T-helper 17 cell (primary cell): Measurements from ENCODE around the gene PLEKHH1. TPM values are rescaled to one million over a fixed set of nuclear protein-coding genes. Genes with fewer than 3 reads are reported as not detected.
"Not testable (repeated sequence)": the region's sequence is repeated elsewhere in the genome, so short reads cannot be mapped to it uniquely, and the experiment has no call there.

Experiments used
- ATAC-seq: fragments of 150-1000 bp; cut with Tn5 transposase; 2 replicates; pipeline ENCODE4 v1.10.0; 2021; ENCODE audit warnings: mild to moderate bottlenecking, moderate library complexity
- DNase-seq, 3 donors: peaks; one replicate each; pipeline versions ENCODE4 v3.0.0 to v3.0.0-alpha.2; 2020 to 2021
- H3K9me3 ChIP-seq: one replicate; pipeline ENCODE4 v1.7.0; 2013; ENCODE audit warnings: low read length, mild to moderate bottlenecking; ENCODE audit not compliant: control insufficient read depth, poor library complexity, severe bottlenecking
- H3K27ac Mint-ChIP-seq: one replicate; pipeline ENCODE4 v1.8.0; 2022; ENCODE audit warnings: mild to moderate bottlenecking, moderate library complexity, mixed read lengths
- H3K27me3 Mint-ChIP-seq: one replicate; pipeline ENCODE4 v1.8.0; 2022; ENCODE audit warnings: mixed read lengths
- H3K36me3 Mint-ChIP-seq: one replicate; pipeline ENCODE4 v1.8.0; 2022; ENCODE audit warnings: low read depth, mixed read lengths
- H3K4me1 Mint-ChIP-seq: one replicate; pipeline ENCODE4 v1.8.0; 2022; ENCODE audit warnings: mild to moderate bottlenecking, mixed read lengths
- H3K4me3 Mint-ChIP-seq: one replicate; pipeline ENCODE4 v1.8.0; 2022; ENCODE audit warnings: mild to moderate bottlenecking, moderate library complexity, mixed read lengths
- total RNA-seq, 4 donors: library from RNA in 2 of 4; stranded (reverse) in 2 of 4; gene quantifications; one replicate each; pipeline ENCODE4 v1.2.3 and lab custom pipeline; 2022 to 2026

Gene PLEKHH1
- total RNA-seq, 2 donors from 2014 or later: 0.12 TPM; not detected in 1

- no peaks in the 10 kb centered on the region for H3K36me3 Mint-ChIP-seq
- no peaks in the 10 kb centered on the region for H3K9me3 ChIP-seq
- DNase-seq: no peak
- H3K4me3 Mint-ChIP-seq: no peak overlapping the region
- no peak overlapping the region for H3K27ac Mint-ChIP-seq
- H3K4me1 Mint-ChIP-seq: peaks cover 4% of the 10 kb centered on the region
- no peak for ATAC-seq
- peaks cover 6% of the 10 kb centered on the region for H3K27me3 Mint-ChIP-seq
Observed at GRCh38 chr14:67577181-67577808, 44.2 kb downstream of the PLEKHH1 start.

- no peak for DNase-seq
- H3K27me3 Mint-ChIP-seq: peaks cover under 1% of the 10 kb centered on the region
- no peaks in the 10 kb centered on the region for H3K9me3 ChIP-seq
- no peaks in the 10 kb centered on the region for H3K4me1 Mint-ChIP-seq
- ATAC-seq: no peak
- H3K4me3 Mint-ChIP-seq: no peak overlapping the region
- no peaks in the 10 kb centered on the region for H3K36me3 Mint-ChIP-seq
- no peak overlapping the region for H3K27ac Mint-ChIP-seq
Observed at GRCh38 chr14:67577909-67578749, 45.0 kb downstream of the PLEKHH1 start.

DNA sequence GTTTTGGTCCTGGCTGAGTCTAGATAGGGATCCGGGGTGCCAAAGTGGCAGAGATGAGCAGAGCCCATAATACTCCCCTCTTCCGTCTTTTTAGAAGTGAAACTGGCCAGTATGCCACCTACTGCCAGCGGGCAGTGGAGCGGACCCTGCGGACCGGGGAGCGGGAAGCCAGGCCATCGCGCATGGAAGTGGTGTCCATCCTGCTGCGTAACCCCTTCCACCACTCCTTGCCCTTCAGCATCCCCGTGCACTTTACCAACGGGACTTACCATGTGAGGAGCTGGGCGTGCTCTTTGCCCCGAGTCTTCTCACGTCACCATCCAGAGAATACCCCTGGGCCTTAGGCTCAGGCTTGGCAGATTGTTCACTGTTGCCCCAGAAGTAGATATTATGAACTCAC is 46.0 kb downstream of the PLEKHH1 start:
- H3K9me3 ChIP-seq: no peaks in the 10 kb centered on the region
- no peak for DNase-seq
- H3K27ac Mint-ChIP-seq: no peak overlapping the region
- ATAC-seq: no peak
- no peaks in the 10 kb centered on the region for H3K4me1 Mint-ChIP-seq
- no peaks in the 10 kb centered on the region for H3K36me3 Mint-ChIP-seq
- H3K27me3 Mint-ChIP-seq: no peaks in the 10 kb centered on the region
- no peak overlapping the region for H3K4me3 Mint-ChIP-seq

GRCh38 chr14:67579636-67580035 is 46.5 kb downstream of the PLEKHH1 start:
- no peaks in the 10 kb centered on the region for H3K9me3 ChIP-seq
- Mint-ChIP-seq H3K36me3 (no peaks in the 10 kb centered on the region), H3K4me1 (no peaks in the 10 kb centered on the region), H3K4me3 (no peak overlapping the region), H3K27ac (no peak overlapping the region), H3K27me3 (no peaks in the 10 kb centered on the region)
- no peak for ATAC-seq
- DNase-seq: no peak

- Mint-ChIP-seq H3K27ac (peak overlapping the region; percentile 67), H3K4me3 (no peak overlapping the region), H3K27me3 (no peaks in the 10 kb centered on the region), H3K4me1 (no peaks in the 10 kb centered on the region), H3K36me3 (no peaks in the 10 kb centered on the region)
- DNase-seq: no peak
- no peaks in the 10 kb centered on the region for H3K9me3 ChIP-seq
- no peak for ATAC-seq
Observed at GRCh38 chr14:67580336-67581171, 47.5 kb downstream of the PLEKHH1 start.

GRCh38 chr14:67581643-67582042 is 48.6 kb downstream of the PLEKHH1 start:
- Mint-ChIP-seq H3K4me3 (no peak overlapping the region), H3K27me3 (no peaks in the 10 kb centered on the region), H3K27ac (no peak overlapping the region), H3K4me1 (peaks cover 4% of the 10 kb centered on the region), H3K36me3 (no peaks in the 10 kb centered on the region)
- DNase-seq: no peak
- ATAC-seq: no peak
- no peaks in the 10 kb centered on the region for H3K9me3 ChIP-seq

- H3K27ac Mint-ChIP-seq: no peak overlapping the region
- no peaks in the 10 kb centered on the region for H3K36me3 Mint-ChIP-seq
- ATAC-seq (no peak), DNase-seq (no peak)
- H3K27me3 Mint-ChIP-seq: no peaks in the 10 kb centered on the region
- H3K4me1 Mint-ChIP-seq: peaks cover 4% of the 10 kb centered on the region
- no peak overlapping the region for H3K4me3 Mint-ChIP-seq
- no peaks in the 10 kb centered on the region for H3K9me3 ChIP-seq
Observed at GRCh38 chr14:67582061-67582460, 49.0 kb downstream of the PLEKHH1 start.

GRCh38 chr14:67583711-67584644 is 50.9 kb downstream of the PLEKHH1 start:
- no peak overlapping the region for H3K27ac Mint-ChIP-seq
- H3K4me1 Mint-ChIP-seq: peaks cover 4% of the 10 kb centered on the region
- H3K36me3 Mint-ChIP-seq: no peaks in the 10 kb centered on the region
- DNase-seq: no peak
- H3K4me3 Mint-ChIP-seq: no peak overlapping the region
- H3K27me3 Mint-ChIP-seq: no peaks in the 10 kb centered on the region
- peak; percentile 72 for ATAC-seq
- no peaks in the 10 kb centered on the region for H3K9me3 ChIP-seq

DNA sequence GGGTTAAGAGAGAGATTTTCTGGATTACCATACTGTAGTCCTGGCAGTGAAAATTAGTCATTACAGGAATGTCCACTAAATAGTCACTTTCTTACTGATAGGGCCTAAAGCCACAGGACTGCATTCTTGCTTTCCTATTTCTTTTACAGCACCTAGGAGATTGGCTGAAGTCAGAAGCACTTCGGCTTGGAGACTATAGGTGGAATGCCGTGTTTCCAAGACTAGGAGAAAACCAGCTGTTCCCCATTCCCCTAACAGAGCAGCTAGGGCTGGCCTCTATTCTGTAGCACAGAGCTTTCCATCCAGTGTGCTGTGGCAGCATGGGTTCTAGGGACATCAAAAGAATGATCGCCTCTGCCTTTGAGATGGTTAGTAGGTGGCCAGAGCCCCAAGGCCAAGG is 51.9 kb downstream of the PLEKHH1 start:
- ATAC-seq (no peak), DNase-seq (no peak)
- Mint-ChIP-seq H3K27me3 (no peaks in the 10 kb centered on the region), H3K27ac (no peak overlapping the region), H3K36me3 (no peaks in the 10 kb centered on the region), H3K4me1 (peaks cover 5% of the 10 kb centered on the region), H3K4me3 (no peak overlapping the region)
- H3K9me3 ChIP-seq: no peaks in the 10 kb centered on the region

- Mint-ChIP-seq H3K27ac (peak overlapping the region; percentile 82), H3K27me3 (no peaks in the 10 kb centered on the region), H3K36me3 (no peaks in the 10 kb centered on the region), H3K4me3 (no peak overlapping the region), H3K4me1 (peaks cover 5% of the 10 kb centered on the region)
- no peaks in the 10 kb centered on the region for H3K9me3 ChIP-seq
- DNase-seq (no peak), ATAC-seq (no peak)
Observed at GRCh38 chr14:67586369-67586768, 53.3 kb downstream of the PLEKHH1 start.

DNA sequence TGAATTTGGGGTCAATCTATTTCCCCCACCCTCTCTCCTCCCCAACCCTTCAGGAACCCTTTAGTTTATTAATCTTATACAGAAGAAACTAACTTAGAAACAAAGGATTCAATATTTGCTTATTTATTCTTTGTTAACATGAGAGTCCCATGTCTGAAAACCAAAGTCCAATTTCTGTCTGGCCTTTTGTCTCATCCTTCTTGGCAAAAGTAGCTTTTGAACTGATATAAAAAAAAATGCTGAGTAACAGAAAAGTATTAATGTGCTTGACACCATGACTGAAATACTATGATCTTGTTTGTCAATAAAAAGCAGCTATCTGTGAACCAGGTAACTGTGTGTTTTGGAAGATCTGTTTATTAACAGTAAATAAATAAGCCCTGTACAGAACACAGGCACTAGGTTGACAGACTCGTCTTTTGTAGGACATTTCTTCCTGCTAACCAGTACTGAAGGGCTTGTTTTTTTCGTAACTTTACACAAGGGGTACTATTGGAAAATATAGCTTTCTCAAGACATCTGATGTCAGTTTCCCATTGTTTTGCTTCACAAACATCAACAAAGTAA is 56.2 kb downstream of the PLEKHH1 start:
- Mint-ChIP-seq H3K4me1 (peaks cover 5% of the 10 kb centered on the region), H3K4me3 (no peak overlapping the region), H3K27me3 (no peaks in the 10 kb centered on the region), H3K36me3 (no peaks in the 10 kb centered on the region), H3K27ac (no peak overlapping the region)
- DNase-seq (no peak), ATAC-seq (no peak)
- no peaks in the 10 kb centered on the region for H3K9me3 ChIP-seq

- not testable (repeated sequence) for H3K4me3 Mint-ChIP-seq, H3K27ac Mint-ChIP-seq, H3K9me3 ChIP-seq, DNase-seq, ATAC-seq, H3K27me3 Mint-ChIP-seq, H3K36me3 Mint-ChIP-seq
- peaks cover 21% of the 10 kb centered on the region for H3K4me1 Mint-ChIP-seq
Observed at GRCh38 chr14:67593650-67594049, 60.6 kb downstream of the PLEKHH1 start.
